Measurements from ENCODE around the gene CTNND2. TPM values are rescaled to one million over a fixed set of nuclear protein-coding genes. Genes with fewer than 3 reads are reported as not detected.

The CTNND2 gene
- total and polyA plus RNA-seq, 10 donors = 0.93 to 51.0 (median 21.5) TPM

- Histone ChIP-seq H3K36me3 (no peaks in the 10 kb centered on the region), H3K27me3 (replicated peaks in 1 of 7) (no peaks in the 10 kb centered on the region), H3K4me1 (no peaks in the 10 kb centered on the region), H3K9me3 (no peaks in the 10 kb centered on the region), H3K4me3 (no peak overlapping the region), H3K27ac (no peak overlapping the region)
- intact Hi-C loops (cut with DNase I; ENCODE audit: low total_unique reads) = no loop called here
- no peak for TF ChIP-seq POLR2AphosphoS5 (IDR thresholded peaks at IDR 0.05)
- no peak for TF ChIP-seq POLR2A (IDR thresholded peaks at IDR 0.05)
- no peak for TF ChIP-seq CTCF (IDR thresholded peaks at IDR 0.05 in 8 of 11, conservative IDR thresholded peaks at IDR 0.05 in 3 of 11)
- WGBS, 5 donors = 82 to 96% (median 92%) methylated on average over 1 of the region's 1 CpG
- no peak for DNase-seq
These were observed 863.9 kb downstream of the CTNND2 start for GRCh38 chr5:11040345-11040744.

GRCh38 chr5:11038772-11039171 is 865.5 kb downstream of the CTNND2 start:
- TF ChIP-seq CTCF (IDR thresholded peaks at IDR 0.05 in 8 of 11, conservative IDR thresholded peaks at IDR 0.05 in 3 of 11) (no peak), POLR2A (IDR thresholded peaks at IDR 0.05) (no peak), POLR2AphosphoS5 (IDR thresholded peaks at IDR 0.05) (no peak)
- no peak overlapping the region for H3K4me3 ChIP-seq
- intact Hi-C loops (cut with DNase I; ENCODE audit: low total_unique reads) = no loop called here
- no peaks in the 10 kb centered on the region for H3K9me3 ChIP-seq
- no peak for DNase-seq
- WGBS, 5 donors = 67 to 87% (median 83%) methylated on average over 3 of the region's 3 CpGs
- H3K27me3 ChIP-seq (replicated peaks in 1 of 7) = no peaks in the 10 kb centered on the region
- H3K27ac ChIP-seq = no peak overlapping the region
- no peaks in the 10 kb centered on the region for H3K4me1 ChIP-seq
- no peaks in the 10 kb centered on the region for H3K36me3 ChIP-seq

- intact Hi-C loops (cut with DNase I; ENCODE audit: low total_unique reads) = no loop called here
- H3K27me3 ChIP-seq (replicated peaks in 1 of 7) = no peaks in the 10 kb centered on the region
- WGBS, 5 donors = 83 to 100% (median 93%) methylated on average over 2 of the region's 2 CpGs
- no peak overlapping the region for H3K4me3 ChIP-seq
- no peak for TF ChIP-seq POLR2AphosphoS5 (IDR thresholded peaks at IDR 0.05)
- no peaks in the 10 kb centered on the region for H3K4me1 ChIP-seq
- no peaks in the 10 kb centered on the region for H3K36me3 ChIP-seq
- H3K27ac ChIP-seq = no peak overlapping the region
- H3K9me3 ChIP-seq = no peaks in the 10 kb centered on the region
- DNase-seq = no peak
These were observed 866.3 kb downstream of the CTNND2 start for GRCh38 chr5:11037941-11038340.

GRCh38 chr5:11037080-11037479 is 867.2 kb downstream of the CTNND2 start:
- Histone ChIP-seq H3K27ac (no peak overlapping the region), H3K9me3 (no peaks in the 10 kb centered on the region), H3K4me1 (no peaks in the 10 kb centered on the region), H3K27me3 (replicated peaks in 1 of 7) (no peaks in the 10 kb centered on the region), H3K4me3 (no peak overlapping the region), H3K36me3 (no peaks in the 10 kb centered on the region)
- TF ChIP-seq CTCF (IDR thresholded peaks at IDR 0.05 in 8 of 11, conservative IDR thresholded peaks at IDR 0.05 in 3 of 11) (no peak), POLR2A (IDR thresholded peaks at IDR 0.05) (no peak), POLR2AphosphoS5 (IDR thresholded peaks at IDR 0.05) (no peak)
- intact Hi-C loops (cut with DNase I; ENCODE audit: low total_unique reads) = no loop called here
- 87 to 94% (median 91%) methylated on average over 6 of the region's 6 CpGs for WGBS, 5 donors
- DNase-seq = no peak

- peaks cover 0 to 36% (median 23%) of the 10 kb centered on the region in 8 donors for H3K9me3 ChIP-seq
- no peak overlapping the region for H3K27ac ChIP-seq
- no peak for DNase-seq
- H3K4me3 ChIP-seq = no peak overlapping the region
- no peaks in the 10 kb centered on the region for H3K36me3 ChIP-seq
- TF ChIP-seq POLR2AphosphoS5 (IDR thresholded peaks at IDR 0.05) (no peak), CTCF (IDR thresholded peaks at IDR 0.05 in 8 of 11, conservative IDR thresholded peaks at IDR 0.05 in 3 of 11) (no peak), POLR2A (IDR thresholded peaks at IDR 0.05) (no peak)
- no peaks in the 10 kb centered on the region for H3K27me3 ChIP-seq (replicated peaks in 1 of 7)
- intact Hi-C loops (cut with DNase I; ENCODE audit: low total_unique reads) = no loop called here
- H3K4me1 ChIP-seq = no peaks in the 10 kb centered on the region
These were observed 873.6 kb downstream of the CTNND2 start for GRCh38 chr5:11030671-11031070.
